Sigmoid colon (tissue), 7 donors: ENCODE data around the gene S100A6. TPM values are rescaled to one million over a fixed set of nuclear protein-coding genes. Genes with fewer than 3 reads are reported as not detected.

Experiments
- DNase-seq: peaks from one replicate; pipeline ENCODE4 v3.0.0-alpha.2; 2019
- H3K27ac ChIP-seq, 4 donors: fragments of 200-600 bp; sonication (generic); one replicate each; pipeline ENCODE4 v1.5.1; 2016 to 2019; ENCODE audit warnings: mild to moderate bottlenecking in 1 of 4
- H3K27me3 ChIP-seq, 3 donors: fragments of 200-600 bp; sonication (generic); one replicate each; pipeline ENCODE4 v1.5.1; 2019; ENCODE audit warnings: mild to moderate bottlenecking in 1 of 3
- H3K36me3 ChIP-seq, 4 donors: fragments of 200-600 bp; sonication (generic); one replicate each; pipeline ENCODE4 v1.5.1; 2016 to 2019
- H3K4me1 ChIP-seq, 4 donors: fragments of 200-600 bp; sonication (generic); one replicate each; pipeline ENCODE4 v1.5.1; 2017 to 2019
- H3K4me3 ChIP-seq, 4 donors: fragments of 200-600 bp; sonication (generic); one replicate each; pipeline ENCODE4 v1.5.1; 2017 to 2019; ENCODE audit warnings: mild to moderate bottlenecking in 2 of 4, moderate library complexity in 1 of 4
- H3K9me3 ChIP-seq, 4 donors: fragments of 200-600 bp in 3 of 4; sonication (generic) in 3 of 4; one replicate each; pipeline versions ENCODE4 v1.5.1 to v1.6.1; 2013 to 2019
- CTCF ChIP-seq, 4 experiments: fragments of 450-650 bp in 3 of 4; fragments of 200-600 bp in 1 of 4; IDR thresholded peaks; one replicate each; pipeline ENCODE4 v1.5.1; 2016 to 2019; ENCODE audit warnings: antibody characterized with exemption in 4 of 4, mild to moderate bottlenecking in 3 of 4, moderate library complexity in 2 of 4
- EP300 ChIP-seq, 4 donors: sonication (generic); formaldehyde crosslinking; IDR thresholded peaks; one replicate each; pipeline ENCODE4 v1.6.1; 2017; ENCODE audit warnings: antibody characterized with exemption in 4 of 4
- POLR2A ChIP-seq, 2 donors: fragments of 450-650 bp; IDR thresholded peaks; one replicate each; pipeline ENCODE4 v1.6.1; 2016; ENCODE audit warnings: antibody characterized with exemption in 2 of 2, mild to moderate bottlenecking in 2 of 2, moderate library complexity in 2 of 2
- POLR2AphosphoS5 ChIP-seq, 4 donors: sonication (generic); formaldehyde crosslinking; IDR thresholded peaks; one replicate each; pipeline ENCODE4 v1.6.1; 2017; ENCODE audit warnings: antibody characterized with exemption in 4 of 4
- WGBS, 2 donors: extraction: QIAGEN DNeasy Blood & Tissue Kit; methylation state at CpG; one replicate each; pipeline ENCODE4 v1.1.7; 2013; 5-methylcytosine and 5-hydroxymethylcytosine counted together
- intact Hi-C: fragments of 100-400 bp; cut with DNase I; formaldehyde crosslinking; loops from one replicate; pipeline ENCODE4 v1.15.1; 2023
- polyA plus RNA-seq, 3 donors: library from polyadenylated mRNA; stranded (reverse); fragments of 200-250 nt; gene quantifications; one replicate each; pipeline ENCODE4 v1.2.3, GENCODE V29; 2013
- total RNA-seq, 4 donors: library from RNA; depleted of rRNA; stranded (reverse); fragments of >200 nt; gene quantifications; one replicate each; pipeline ENCODE4 v1.1.0, GENCODE V29; 2016
- donor health status: healthy with polysubstance abuse.
- donor health status: Bipolar disorder and iron deficiency.
- donor health status: healthy.

S100A6 gene
- total and polyA plus RNA-seq, 7 donors, result 445 to 7,223 (median 1,159) TPM

GRCh38 chr1:153553830-153554541, 18.2 kb upstream of the S100A6 start:
- no peaks in the 10 kb centered on the region for H3K9me3 ChIP-seq
- H3K4me1 ChIP-seq, result peaks cover 0 to 30% (median 25%) of the 10 kb centered on the region in 4 donors
- DNase-seq, result peak; percentile 40
- intact Hi-C loops, result no loop called here
- no peak overlapping the region for H3K4me3 ChIP-seq
- TF ChIP-seq EP300 (IDR thresholded peaks at IDR 0.05) (no peak), POLR2AphosphoS5 (IDR thresholded peaks at IDR 0.05) (no peak), CTCF (IDR thresholded peaks at IDR 0.05) (no peak), POLR2A (IDR thresholded peaks at IDR 0.05) (no peak)
- peak overlapping the region; percentile 36 to 70 (median 67) for H3K27ac ChIP-seq
- H3K36me3 ChIP-seq, result no peaks in the 10 kb centered on the region
- no peaks in the 10 kb centered on the region for H3K27me3 ChIP-seq
- 75 to 95% methylated on average over 2 of the region's 2 CpGs for WGBS, 2 donors

- Histone ChIP-seq H3K27me3 (no peaks in the 10 kb centered on the region), H3K4me3 (no peak overlapping the region), H3K36me3 (no peaks in the 10 kb centered on the region), H3K27ac (peak overlapping the region in 3 of 4 donors; percentile 65 to 70 (median 69)), H3K4me1 (peaks cover 0 to 39% (median 33%) of the 10 kb centered on the region in 4 donors), H3K9me3 (no peaks in the 10 kb centered on the region)
- intact Hi-C loops, result no loop called here
- 94 to 95% methylated on average over 12 of the region's 12 CpGs for WGBS, 2 donors
- no peak for TF ChIP-seq EP300 (IDR thresholded peaks at IDR 0.05)
- no peak for TF ChIP-seq CTCF (IDR thresholded peaks at IDR 0.05)
- no peak for TF ChIP-seq POLR2A (IDR thresholded peaks at IDR 0.05)
- TF ChIP-seq POLR2AphosphoS5 (IDR thresholded peaks at IDR 0.05), result no peak
- DNase-seq, result peak; percentile 60
These were observed 17.3 kb upstream of the S100A6 start for GRCh38 chr1:153553096-153553495.

GRCh38 chr1:153552335-153552734, 16.5 kb upstream of the S100A6 start:
- intact Hi-C loops, result no loop called here
- no peak overlapping the region for H3K4me3 ChIP-seq
- no peak for DNase-seq
- peak overlapping the region in 1 of 4 donors; percentile 69 for H3K27ac ChIP-seq
- H3K27me3 ChIP-seq, result no peaks in the 10 kb centered on the region
- H3K9me3 ChIP-seq, result no peaks in the 10 kb centered on the region
- H3K36me3 ChIP-seq, result no peaks in the 10 kb centered on the region
- WGBS, 2 donors, result 87 to 94% methylated on average over 8 of the region's 8 CpGs
- peaks cover 0 to 47% (median 41%) of the 10 kb centered on the region in 4 donors for H3K4me1 ChIP-seq
- TF ChIP-seq POLR2A (IDR thresholded peaks at IDR 0.05), result no peak

GRCh38 chr1:153550827-153551500, 15.2 kb upstream of the S100A6 start:
- H3K36me3 ChIP-seq, result no peaks in the 10 kb centered on the region
- H3K9me3 ChIP-seq, result no peaks in the 10 kb centered on the region
- no peak overlapping the region for H3K4me3 ChIP-seq
- intact Hi-C loops, result loop anchor here (2.0 kb wide), 1 partner anchor 14 kb away; the partner anchor contains the start of gene S100A2
- no peaks in the 10 kb centered on the region for H3K27me3 ChIP-seq
- peaks cover 0 to 60% (median 55%) of the 10 kb centered on the region in 4 donors for H3K4me1 ChIP-seq
- TF ChIP-seq EP300 (IDR thresholded peaks at IDR 0.05), result no peak
- TF ChIP-seq CTCF (IDR thresholded peaks at IDR 0.05), result no peak
- no peak for TF ChIP-seq POLR2A (IDR thresholded peaks at IDR 0.05)
- TF ChIP-seq POLR2AphosphoS5 (IDR thresholded peaks at IDR 0.05), result no peak
- H3K27ac ChIP-seq, result peak overlapping the region in 2 of 4 donors; percentile 90
- DNase-seq, result no peak
- 66% methylated on average over 10 of the region's 10 CpGs for WGBS, 2 donors

- Histone ChIP-seq H3K27me3 (no peaks in the 10 kb centered on the region), H3K27ac (peak overlapping the region in 2 of 4 donors; percentile 90), H3K4me1 (peaks cover 0 to 66% (median 61%) of the 10 kb centered on the region in 4 donors), H3K36me3 (no peaks in the 10 kb centered on the region), H3K9me3 (no peaks in the 10 kb centered on the region), H3K4me3 (no peak overlapping the region)
- 92 to 94% methylated on average over 4 of the region's 4 CpGs for WGBS, 2 donors
- no peak for TF ChIP-seq POLR2AphosphoS5 (IDR thresholded peaks at IDR 0.05)
- DNase-seq, result no peak
- intact Hi-C loops, result loop anchor here (2.0 kb wide), 1 partner anchor 14 kb away; the partner anchor contains the start of gene S100A2
These were observed 14.6 kb upstream of the S100A6 start for GRCh38 chr1:153550398-153550758.
